Endothelial cell of umbilical vein (primary cell): Measurements from ENCODE around the gene GDI1. TPM values are rescaled to one million over a fixed set of nuclear protein-coding genes. Genes with fewer than 3 reads are reported as not detected.
A peak's percentile ranks its signal among the peaks of the same experiment; 100 is the strongest.

Source experiments
- BruUV-seq: library from RNA; stranded (reverse); fragments of 400-500 nt; replicated peaks from 2 replicates; lab custom pipeline; 2021; lab: Mats Ljungman, UMichigan
- CTCF ChIA-PET: fragments of 300-600, 350-600 bp; sonication (Branson Sonifier 250); formaldehyde crosslinking; loops from one replicate; lab custom pipeline; 2021; ENCODE audit warnings: antibody characterized with exemption, inconsistent platforms; lab: Charles Lee
- POLR2A ChIA-PET: fragments of 300-600, 350-600 bp; sonication (Branson Sonifier 250); formaldehyde crosslinking; loops from one replicate; lab custom pipeline; 2021; ENCODE audit warnings: antibody characterized with exemption, inconsistent platforms; lab: Charles Lee
- DNase-seq: peaks from one replicate; pipeline ENCODE4 v3.0.0-alpha.2; 2011; ENCODE audit warnings: low read depth, low spot score
- FAIRE-seq: peaks from 2 replicates; lab custom pipeline; 2011; peaks lifted over from hg19 to GRCh38; lab: Jason Lieb, UNC
- H2AFZ ChIP-seq: 2 replicates; pipeline ENCODE4 v1.6.0; 2012; ENCODE audit warnings: low read depth, low read length, control low read depth, inconsistent platforms
- H3K27ac ChIP-seq: 2 replicates; pipeline ENCODE4 v1.5.1; 2011; ENCODE audit warnings: low read depth, mild to moderate bottlenecking, control low read depth, low read length, moderate library complexity; ENCODE audit not compliant: insufficient read depth
- H3K27me3 ChIP-seq, 2 experiments: 2 replicates each; pipeline versions ENCODE4 v1.6.0 to v1.6.1; 2011; ENCODE audit warnings: low read length in 2 of 2, mixed read lengths in 1 of 2; ENCODE audit not compliant: control insufficient read depth in 2 of 2, insufficient read depth in 2 of 2
- H3K36me3 ChIP-seq, 2 experiments: 2 replicates in 1 of 2; 3 replicates in 1 of 2; pipeline ENCODE4 v1.5.1; 2011; ENCODE audit warnings: low read length in 2 of 2, mild to moderate bottlenecking in 1 of 2, moderate library complexity in 1 of 2; ENCODE audit not compliant: control insufficient read depth in 2 of 2, insufficient read depth in 2 of 2; ENCODE audit errors: extremely low read depth in 1 of 2
- H3K4me1 ChIP-seq: 3 replicates; pipeline ENCODE4 v1.5.1; 2011; ENCODE audit warnings: mild to moderate bottlenecking, low read length; ENCODE audit not compliant: control insufficient read depth, insufficient read depth; ENCODE audit errors: extremely low read depth
- H3K4me2 ChIP-seq: 2 replicates; pipeline ENCODE4 v1.6.1; 2011; ENCODE audit warnings: low read length, control low read depth, mixed read lengths; ENCODE audit not compliant: insufficient read depth
- H3K4me3 ChIP-seq, 3 experiments: fragments of 200-600 bp in 1 of 3; sonication (generic), shearing (Covaris generic) in 1 of 3; replicated peaks in 1 of 3; 2 replicates each; pipeline ENCODE4 v1.5.1; 2011 to 2016; ENCODE audit warnings: control low read depth in 3 of 3, low read length in 3 of 3, mild to moderate bottlenecking in 2 of 3, inconsistent platforms in 1 of 3, low read depth in 1 of 3, moderate library complexity in 1 of 3; ENCODE audit not compliant: insufficient read depth in 1 of 3
- H3K79me2 ChIP-seq: 2 replicates; pipeline ENCODE4 v1.6.0; 2012; ENCODE audit warnings: low read length, inconsistent platforms; ENCODE audit not compliant: control insufficient read depth, insufficient read depth
- H3K9ac ChIP-seq: replicated peaks from 2 replicates; pipeline ENCODE3; 2011; ENCODE audit warnings: low read length, control low read depth; ENCODE audit not compliant: insufficient read depth; ENCODE audit errors: extremely low read depth
- H3K9me1 ChIP-seq: replicated peaks from 3 replicates; pipeline ENCODE4 v1.6.0; 2011; ENCODE audit warnings: mild to moderate bottlenecking, low read length; ENCODE audit not compliant: control insufficient read depth, insufficient read depth; ENCODE audit errors: extremely low read depth
- H3K9me3 ChIP-seq: replicated peaks from 2 replicates; pipeline ENCODE4 v1.5.1; 2012; ENCODE audit warnings: low read length, inconsistent platforms; ENCODE audit not compliant: control insufficient read depth, insufficient read depth
- H4K20me1 ChIP-seq: replicated peaks from 2 replicates; pipeline ENCODE3; 2011; ENCODE audit warnings: mild to moderate bottlenecking, low read length; ENCODE audit not compliant: control insufficient read depth, insufficient read depth; ENCODE audit errors: extremely low read depth
- EZH2 ChIP-seq: IDR thresholded peaks from 2 replicates; pipeline ENCODE4 v1.6.1; 2012; ENCODE audit warnings: borderline replicate concordance, low read depth, mild to moderate bottlenecking, moderate library complexity, low read length, inconsistent platforms; ENCODE audit not compliant: severe bottlenecking
- FOS ChIP-seq: IDR thresholded peaks from 2 replicates; pipeline ENCODE4 v1.6.1; 2011; ENCODE audit warnings: mild to moderate bottlenecking, low read length, moderate library complexity, borderline replicate concordance; ENCODE audit not compliant: insufficient read depth
- GATA2 ChIP-seq: IDR thresholded peaks from 2 replicates; pipeline ENCODE4 v1.7.0; 2011; ENCODE audit warnings: low read depth, mild to moderate bottlenecking, moderate library complexity, mixed read lengths, low read length; ENCODE audit not compliant: insufficient read length, insufficient read depth
- JUN ChIP-seq: IDR thresholded peaks from 2 replicates; pipeline ENCODE4 v1.6.1; 2011; ENCODE audit warnings: borderline replicate concordance, low read depth; ENCODE audit not compliant: insufficient read length, insufficient read depth
- MYC ChIP-seq: IDR thresholded peaks from one replicate; pipeline ENCODE4 v1.6.1; 2011; ENCODE audit warnings: mild to moderate bottlenecking, low read depth, low read length
- POLR2A ChIP-seq: IDR thresholded peaks from 2 replicates; pipeline ENCODE4 v1.6.1; 2012; ENCODE audit warnings: low read depth, mild to moderate bottlenecking, control low read depth, low read length
- POLR2AphosphoS5 ChIP-seq: IDR thresholded peaks from 2 replicates; pipeline ENCODE4 v1.6.1; 2012; ENCODE audit warnings: low read depth, mild to moderate bottlenecking, control low read depth, low read length, moderate library complexity; ENCODE audit not compliant: insufficient read depth
- dilution Hi-C: fragments of 300-500 bp; cut with MboI; formaldehyde crosslinking; loops from one replicate; pipeline ENCODE4 v1.15.0; 2019; ENCODE audit warnings: low sequenced_read_pairs; ENCODE audit not compliant: extremely low pct_ligation_motif_present
- intact Hi-C: fragments of 100-400 bp; cut with micrococcal nuclease; formaldehyde crosslinking; loops from one replicate; pipeline ENCODE4 v1.10.0; 2022
- polyA plus RNA-seq, 4 experiments: library from polyadenylated mRNA; depleted of rRNA in 3 of 4; stranded (reverse) in 3 of 4; unstranded in 1 of 4; fragments of >200 nt; gene quantifications; 2 replicates each; pipeline versions ENCODE4 v1.2.1 to v1.2.3, GENCODE V29; 2011 to 2012; ENCODE audit warnings: missing spikeins in 1 of 4
- total RNA-seq: library from RNA; stranded (reverse); gene quantifications from 2 replicates; pipeline ENCODE4 v1.2.3, GENCODE V29; 2021
- TF ChIP-seq, protein P1 (sequence below): IDR thresholded peaks from 2 replicates; pipeline ENCODE4 v1.6.1; 2011; ENCODE audit not compliant: insufficient read depth, insufficient read length
- TF ChIP-seq, protein P2 (sequence below), 2 donors: IDR thresholded peaks; 1 replicate in 1 of 2; 2 replicates in 1 of 2; pipeline ENCODE4 v1.5.1; 2011; ENCODE audit warnings: low read length in 2 of 2, mild to moderate bottlenecking in 2 of 2, moderate library complexity in 2 of 2, control low read depth in 1 of 2, inconsistent platforms in 1 of 2, low read depth in 1 of 2; ENCODE audit not compliant: insufficient read depth in 1 of 2; ENCODE audit errors: extremely low read depth in 1 of 2

Gene GDI1
- total and polyA plus RNA-seq, 2 donors (not counting 3 experiments of a cell fraction or from before 2014, with no cell fraction given), result 128 to 247 TPM

DNA sequence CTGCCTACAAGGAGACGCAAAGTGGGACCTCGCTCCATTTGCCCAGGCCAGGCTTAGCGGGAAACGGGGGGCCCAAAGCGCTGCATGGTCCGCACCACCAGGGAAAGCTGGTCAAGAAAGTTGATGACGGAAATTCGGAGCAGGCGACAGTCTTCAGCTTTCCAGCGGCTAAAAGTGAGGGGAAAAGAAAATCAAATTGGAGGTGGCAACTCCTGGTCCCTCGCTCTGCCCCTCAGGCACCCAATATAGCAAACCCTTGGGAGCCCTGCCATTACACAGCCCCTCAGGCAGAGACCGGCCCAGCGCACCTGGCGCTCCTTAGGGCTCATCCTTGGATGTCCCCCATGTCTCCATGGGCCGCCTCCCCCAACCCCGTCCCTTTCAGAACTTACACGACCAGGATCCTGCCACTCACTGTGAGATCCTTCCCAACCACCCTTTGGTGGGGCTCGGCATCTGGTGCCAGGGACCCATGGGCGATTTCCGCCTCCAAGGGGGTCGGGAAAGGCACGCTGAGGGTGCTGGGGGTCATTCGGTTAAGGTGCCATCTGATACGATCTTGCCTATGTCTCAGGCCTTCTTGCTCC is 41.0 kb downstream of the GDI1 start:
- peak overlapping the region; percentile 41 for H3K27ac ChIP-seq
- BruUV-seq, result no TSS peak
- intact Hi-C loops (loop anchor here (2.0 to 5.0 kb wide), 3 partner anchors 19 to 39 kb away; partner anchors contain the start of genes FAM3A, FAM50A and PLXNA3), dilution Hi-C loops (no loop called here)
- H2AFZ ChIP-seq, result peak overlapping the region; percentile 18
- H3K4me3 ChIP-seq, result peak overlapping the region; percentile 39 to 56 (median 48)
- H3K79me2 ChIP-seq, result no peaks in the 10 kb centered on the region
- H3K9me1 ChIP-seq, result no peaks in the 10 kb centered on the region
- no peaks in the 10 kb centered on the region for H3K9me3 ChIP-seq
- DNase-seq (no peak), FAIRE-seq (no peak)
- ChIA-PET CTCF (no interaction called here), POLR2A (interaction anchor here (1.0 to 1.1 kb wide), 2 partner anchors 9 to 13 kb away, joined by 3 to 7 read pairs; partner anchors contain the start of gene SLC10A3)
- H3K4me1 ChIP-seq, result peaks cover 9% of the 10 kb centered on the region
- H4K20me1 ChIP-seq, result no peaks in the 10 kb centered on the region
- TF ChIP-seq POLR2AphosphoS5 (peak; percentile 12), MYC (no peak)
- H3K27me3 ChIP-seq, result no peaks in the 10 kb centered on the region
- peak overlapping the region; percentile 47 for H3K9ac ChIP-seq
- H3K4me2 ChIP-seq, result peak overlapping the region; percentile 76
- peaks cover 0 to 3% of the 10 kb centered on the region in 2 experiments for H3K36me3 ChIP-seq

DNA sequence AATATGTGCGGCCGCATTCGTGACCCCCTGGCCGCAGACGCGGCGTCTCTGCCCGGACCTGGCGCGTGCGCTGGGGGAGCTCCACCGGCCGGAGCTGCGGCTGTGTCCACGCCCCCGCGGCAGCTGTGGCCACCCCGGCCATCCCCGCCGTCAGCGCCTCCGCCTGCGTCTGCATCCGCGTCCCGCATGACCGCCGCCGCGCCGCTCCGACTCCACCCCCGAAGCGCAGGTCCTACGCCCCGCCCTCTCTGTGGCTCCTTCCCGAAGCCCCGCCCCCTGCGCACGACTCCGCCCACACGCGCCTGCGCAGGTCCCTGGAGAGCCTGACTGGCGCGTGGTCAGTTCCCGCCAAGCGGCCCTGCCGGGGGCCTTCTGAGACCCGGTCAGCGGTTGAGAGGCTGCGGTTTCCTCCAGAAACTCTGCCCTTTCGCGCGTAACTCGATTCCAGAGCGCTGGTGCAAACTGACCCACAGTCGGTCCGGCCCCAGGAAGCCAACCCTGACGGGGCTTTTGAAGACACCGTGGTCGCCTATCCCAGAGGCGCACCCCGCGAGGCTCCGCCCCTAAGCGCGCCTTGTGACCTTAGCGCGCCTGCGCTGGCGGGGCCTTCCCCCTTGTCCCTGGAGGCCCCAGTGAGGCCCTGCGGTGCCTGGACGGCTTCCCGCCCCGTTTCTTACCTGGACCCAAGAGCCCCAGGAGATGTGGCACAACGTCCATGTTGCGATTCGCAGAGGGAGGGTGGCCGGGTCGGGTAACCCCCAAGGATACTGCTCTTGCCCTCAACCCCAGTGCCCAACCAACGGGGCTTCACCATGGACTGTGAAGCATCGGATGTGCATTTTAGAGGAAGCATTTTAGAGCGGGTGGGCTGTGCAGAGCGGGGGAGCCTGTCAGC is 42.0 kb downstream of the GDI1 start, which contains the start of gene LAGE3:
TSS of gene LAGE3 (minus strand) at position 554 of the 895 bp plus-strand sequence. CDS start at position 188, 366 bp downstream.
- peaks cover 9% of the 10 kb centered on the region for H3K4me1 ChIP-seq
- ChIA-PET POLR2A (interaction anchor here (0.7 to 1.1 kb wide), 3 partner anchors 8 to 57 kb away, joined by 3 to 7 read pairs (median 7); partner anchors contain the start of gene SLC10A3), CTCF (no interaction called here)
- H4K20me1 ChIP-seq, result no peaks in the 10 kb centered on the region
- peak within 1 kb of the TSS; percentile 41 for H3K27ac ChIP-seq
- dilution Hi-C loops (no loop called here), intact Hi-C loops (loop anchor here (2.0 to 5.0 kb wide), 3 partner anchors 20 to 38 kb away; partner anchors contain the start of genes FAM3A, FAM50A and PLXNA3)
- FAIRE-seq (peak; percentile 84), DNase-seq (peak; percentile 92)
- H3K4me2 ChIP-seq, result peak within 1 kb of the TSS; percentile 76
- no TSS peak for BruUV-seq
- no peaks in the 10 kb centered on the region for H3K9me1 ChIP-seq
- TF ChIP-seq, protein P1, sequence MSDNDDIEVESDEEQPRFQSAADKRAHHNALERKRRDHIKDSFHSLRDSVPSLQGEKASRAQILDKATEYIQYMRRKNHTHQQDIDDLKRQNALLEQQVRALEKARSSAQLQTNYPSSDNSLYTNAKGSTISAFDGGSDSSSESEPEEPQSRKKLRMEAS, result peak; percentile 47
- TF ChIP-seq FOS (no peak), POLR2AphosphoS5 (peak; percentile 58), POLR2A (peak; percentile 25), JUN (no peak), EZH2 (no peak), MYC (no peak), GATA2 (no peak)
- TF ChIP-seq, protein P2, sequence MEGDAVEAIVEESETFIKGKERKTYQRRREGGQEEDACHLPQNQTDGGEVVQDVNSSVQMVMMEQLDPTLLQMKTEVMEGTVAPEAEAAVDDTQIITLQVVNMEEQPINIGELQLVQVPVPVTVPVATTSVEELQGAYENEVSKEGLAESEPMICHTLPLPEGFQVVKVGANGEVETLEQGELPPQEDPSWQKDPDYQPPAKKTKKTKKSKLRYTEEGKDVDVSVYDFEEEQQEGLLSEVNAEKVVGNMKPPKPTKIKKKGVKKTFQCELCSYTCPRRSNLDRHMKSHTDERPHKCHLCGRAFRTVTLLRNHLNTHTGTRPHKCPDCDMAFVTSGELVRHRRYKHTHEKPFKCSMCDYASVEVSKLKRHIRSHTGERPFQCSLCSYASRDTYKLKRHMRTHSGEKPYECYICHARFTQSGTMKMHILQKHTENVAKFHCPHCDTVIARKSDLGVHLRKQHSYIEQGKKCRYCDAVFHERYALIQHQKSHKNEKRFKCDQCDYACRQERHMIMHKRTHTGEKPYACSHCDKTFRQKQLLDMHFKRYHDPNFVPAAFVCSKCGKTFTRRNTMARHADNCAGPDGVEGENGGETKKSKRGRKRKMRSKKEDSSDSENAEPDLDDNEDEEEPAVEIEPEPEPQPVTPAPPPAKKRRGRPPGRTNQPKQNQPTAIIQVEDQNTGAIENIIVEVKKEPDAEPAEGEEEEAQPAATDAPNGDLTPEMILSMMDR (IDR thresholded peaks at IDR 0.05; ENCODE audit: extremely low read depth in 1 of 2, insufficient read depth in 1 of 2, low read depth in 1 of 2, low read length in 2 of 2), result no peak
- H3K79me2 ChIP-seq, result no peaks in the 10 kb centered on the region
- H2AFZ ChIP-seq, result peak within 1 kb of the TSS; percentile 76
- peak within 1 kb of the TSS; percentile 39 to 56 (median 48) for H3K4me3 ChIP-seq
- no peaks in the 10 kb centered on the region for H3K9me3 ChIP-seq
- H3K9ac ChIP-seq, result peak within 1 kb of the TSS; percentile 47
- no peaks in the 10 kb centered on the region for H3K36me3 ChIP-seq
- H3K27me3 ChIP-seq, result no peaks in the 10 kb centered on the region
